ENCODE results near the gene ALG9.

Gene ALG9

DNA sequence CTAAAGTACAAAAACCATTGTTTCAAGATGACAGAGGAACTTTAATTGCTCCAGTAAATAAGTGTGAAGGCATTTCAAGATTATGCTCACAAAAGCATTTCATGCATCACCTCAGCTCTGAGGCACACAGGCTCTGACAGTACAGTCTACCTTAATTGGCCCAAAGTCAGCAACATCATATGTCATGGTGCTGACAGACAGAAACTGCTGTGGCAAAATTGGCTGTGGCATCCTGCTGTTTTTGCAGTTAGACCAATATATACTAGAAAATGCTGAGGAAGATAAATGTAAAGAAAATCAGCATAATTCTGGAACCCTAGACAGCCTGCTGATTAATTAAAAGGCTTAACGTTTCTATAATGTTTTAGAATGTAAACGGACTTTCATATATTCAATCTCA is 70.2 kb downstream of the ALG9 start:
- TF ChIP-seq POLR2A (IDR thresholded peaks at IDR 0.05; ENCODE audit: extremely low read depth, insufficient read length) (no peak), MYC (IDR thresholded peaks at IDR 0.05; ENCODE audit: low read depth, low read length) (no peak)
- TF ChIP-seq, protein P1, sequence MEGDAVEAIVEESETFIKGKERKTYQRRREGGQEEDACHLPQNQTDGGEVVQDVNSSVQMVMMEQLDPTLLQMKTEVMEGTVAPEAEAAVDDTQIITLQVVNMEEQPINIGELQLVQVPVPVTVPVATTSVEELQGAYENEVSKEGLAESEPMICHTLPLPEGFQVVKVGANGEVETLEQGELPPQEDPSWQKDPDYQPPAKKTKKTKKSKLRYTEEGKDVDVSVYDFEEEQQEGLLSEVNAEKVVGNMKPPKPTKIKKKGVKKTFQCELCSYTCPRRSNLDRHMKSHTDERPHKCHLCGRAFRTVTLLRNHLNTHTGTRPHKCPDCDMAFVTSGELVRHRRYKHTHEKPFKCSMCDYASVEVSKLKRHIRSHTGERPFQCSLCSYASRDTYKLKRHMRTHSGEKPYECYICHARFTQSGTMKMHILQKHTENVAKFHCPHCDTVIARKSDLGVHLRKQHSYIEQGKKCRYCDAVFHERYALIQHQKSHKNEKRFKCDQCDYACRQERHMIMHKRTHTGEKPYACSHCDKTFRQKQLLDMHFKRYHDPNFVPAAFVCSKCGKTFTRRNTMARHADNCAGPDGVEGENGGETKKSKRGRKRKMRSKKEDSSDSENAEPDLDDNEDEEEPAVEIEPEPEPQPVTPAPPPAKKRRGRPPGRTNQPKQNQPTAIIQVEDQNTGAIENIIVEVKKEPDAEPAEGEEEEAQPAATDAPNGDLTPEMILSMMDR (IDR thresholded peaks at IDR 0.05; ENCODE audit: low read depth, low read length), result no peak
- TF ChIP-seq, protein P2, sequence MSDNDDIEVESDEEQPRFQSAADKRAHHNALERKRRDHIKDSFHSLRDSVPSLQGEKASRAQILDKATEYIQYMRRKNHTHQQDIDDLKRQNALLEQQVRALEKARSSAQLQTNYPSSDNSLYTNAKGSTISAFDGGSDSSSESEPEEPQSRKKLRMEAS (IDR thresholded peaks at IDR 0.05; ENCODE audit: low read depth, low read length), result no peak
- DNase-seq (ENCODE audit: low read depth), result no peak
- no peak overlapping the region for H3K4me3 ChIP-seq (ENCODE audit: low read depth, low read length)

DNA sequence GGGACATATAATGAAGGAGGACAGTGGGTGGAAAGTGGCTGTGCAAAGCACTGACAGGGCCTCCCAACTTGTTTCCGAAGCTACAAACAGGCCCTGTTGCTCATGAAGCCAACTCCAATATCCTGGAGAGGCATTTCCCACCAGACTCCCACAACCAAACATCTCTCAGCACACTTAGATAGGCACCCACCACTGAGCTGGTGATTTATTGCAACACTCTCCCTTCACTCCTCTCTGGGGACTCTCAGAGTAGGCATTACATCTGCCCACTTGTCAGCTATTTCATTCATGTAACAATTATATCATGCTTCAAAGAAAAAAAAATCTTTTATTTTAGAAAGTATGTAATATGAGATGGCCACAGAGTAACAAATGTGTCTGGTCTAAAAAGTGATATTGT is 73.1 kb downstream of the ALG9 start:
- DNase-seq (ENCODE audit: low read depth), result peak; percentile 36
- no peak overlapping the region for H3K4me3 ChIP-seq (ENCODE audit: low read depth, low read length)
- TF ChIP-seq, protein P1 (IDR thresholded peaks at IDR 0.05; ENCODE audit: low read depth, low read length), result no peak
- TF ChIP-seq, protein P2 (IDR thresholded peaks at IDR 0.05; ENCODE audit: low read depth, low read length), result no peak
- TF ChIP-seq MYC (IDR thresholded peaks at IDR 0.05; ENCODE audit: low read depth, low read length), result no peak
- TF ChIP-seq POLR2A (IDR thresholded peaks at IDR 0.05; ENCODE audit: extremely low read depth, insufficient read length), result no peak

DNA sequence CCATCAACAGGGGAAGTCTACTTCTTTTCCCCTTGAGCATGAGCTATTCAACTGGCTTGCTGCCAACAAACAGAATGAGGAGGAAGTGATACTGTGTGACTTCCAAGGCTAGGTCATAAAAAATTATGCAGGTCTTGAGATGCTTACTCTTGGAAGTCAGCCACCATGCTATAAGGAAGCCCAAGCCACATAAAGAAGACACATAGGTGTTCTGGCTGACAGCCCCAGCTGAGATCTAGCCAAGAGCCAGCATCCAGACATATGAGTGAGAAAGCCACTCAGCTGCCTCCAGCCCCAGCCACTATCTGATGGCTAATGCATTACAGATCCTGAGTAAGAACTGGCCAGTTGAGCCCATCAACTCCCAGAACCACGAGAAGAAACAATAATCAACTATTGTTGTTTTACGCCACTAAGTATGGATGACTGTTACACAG is 74.2 kb downstream of the ALG9 start:
- TF ChIP-seq, protein P2 (IDR thresholded peaks at IDR 0.05; ENCODE audit: low read depth, low read length), result no peak
- no peak for TF ChIP-seq POLR2A (IDR thresholded peaks at IDR 0.05; ENCODE audit: extremely low read depth, insufficient read length)
- TF ChIP-seq, protein P1 (IDR thresholded peaks at IDR 0.05; ENCODE audit: low read depth, low read length), result no peak
- no peak for TF ChIP-seq MYC (IDR thresholded peaks at IDR 0.05; ENCODE audit: low read depth, low read length)
- DNase-seq (ENCODE audit: low read depth), result peak; percentile 74
- H3K4me3 ChIP-seq (ENCODE audit: low read depth, low read length), result no peak overlapping the region

DNA sequence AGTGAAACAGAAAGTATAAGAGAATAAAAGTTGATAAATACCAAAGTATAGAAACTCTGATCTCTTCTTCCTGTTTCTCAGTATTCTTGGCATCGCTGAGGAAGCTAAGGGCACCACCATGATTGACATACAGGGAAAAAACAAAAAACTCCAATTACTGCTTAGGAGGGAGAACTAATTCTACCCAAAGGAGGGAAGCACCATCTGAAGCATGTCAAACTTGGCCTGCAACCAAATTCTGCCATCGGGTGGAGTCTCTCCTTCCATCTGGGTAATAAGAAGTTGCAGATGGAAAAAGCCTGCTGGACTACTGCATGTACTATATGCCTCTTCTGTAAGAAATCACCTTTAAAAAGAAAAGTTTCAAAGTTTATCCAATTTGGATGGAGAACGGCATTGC is 74.7 kb downstream of the ALG9 start:
- no peak overlapping the region for H3K4me3 ChIP-seq (ENCODE audit: low read depth, low read length)
- TF ChIP-seq MYC (IDR thresholded peaks at IDR 0.05; ENCODE audit: low read depth, low read length) (no peak), POLR2A (IDR thresholded peaks at IDR 0.05; ENCODE audit: extremely low read depth, insufficient read length) (no peak)
- TF ChIP-seq, protein P2 (IDR thresholded peaks at IDR 0.05; ENCODE audit: low read depth, low read length), result no peak
- TF ChIP-seq, protein P1 (IDR thresholded peaks at IDR 0.05; ENCODE audit: low read depth, low read length), result no peak
- DNase-seq (ENCODE audit: low read depth), result no peak

DNA sequence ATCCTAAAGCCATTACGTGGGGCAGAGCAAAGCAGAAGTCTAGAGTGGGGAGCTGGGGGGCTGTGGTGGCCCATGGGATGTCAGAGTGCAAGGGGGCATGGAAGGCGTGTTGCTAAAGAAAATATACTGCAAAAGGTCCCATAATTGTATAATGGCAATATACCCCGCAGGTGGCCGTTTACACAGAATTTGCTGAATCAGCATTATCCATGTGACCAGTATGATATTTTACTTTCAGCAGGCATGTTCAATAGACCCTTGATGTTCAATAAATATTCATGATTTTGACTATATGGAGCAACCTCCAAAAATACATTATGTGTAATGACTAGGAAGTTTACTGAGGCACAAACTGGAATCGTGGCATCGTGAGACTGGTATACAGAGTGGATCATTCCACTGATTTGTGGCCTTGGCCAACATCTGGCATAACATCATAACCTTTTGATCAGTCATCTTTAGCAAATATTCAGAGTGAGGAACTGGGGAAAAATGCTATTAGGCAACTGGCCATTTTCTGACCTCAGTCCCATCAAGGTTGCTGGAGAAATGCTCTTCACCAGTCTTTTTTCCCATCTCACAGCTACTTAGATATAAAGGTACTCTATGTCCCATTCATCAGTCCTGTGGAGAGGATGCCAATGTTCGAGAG is 75.9 kb downstream of the ALG9 start:
- H3K4me3 ChIP-seq (ENCODE audit: low read depth, low read length), result no peak overlapping the region
- DNase-seq (ENCODE audit: low read depth), result no peak
- TF ChIP-seq POLR2A (IDR thresholded peaks at IDR 0.05; ENCODE audit: extremely low read depth, insufficient read length) (no peak), MYC (IDR thresholded peaks at IDR 0.05; ENCODE audit: low read depth, low read length) (no peak)
- TF ChIP-seq, protein P1 (IDR thresholded peaks at IDR 0.05; ENCODE audit: low read depth, low read length), result no peak
- TF ChIP-seq, protein P2 (IDR thresholded peaks at IDR 0.05; ENCODE audit: low read depth, low read length), result no peak
